ENCODE results near the gene TRPC4.

GRCh38 chr13:37645181-37645740, 224.3 kb downstream of the TRPC4 start:
- TF ChIP-seq POLR2A (IDR thresholded peaks at IDR 0.05) (no peak), CTCF (IDR thresholded peaks at IDR 0.05) (no peak), POLR2AphosphoS5 (IDR thresholded peaks at IDR 0.05) (no peak)

All from transverse colon (tissue), 4 donors.